ENCODE results near the gene RILPL2.
"Not testable (repeated sequence)": the region's sequence is repeated elsewhere in the genome, so short reads cannot be mapped to it uniquely, and the experiment has no call there.

RILPL2 gene

DNA sequence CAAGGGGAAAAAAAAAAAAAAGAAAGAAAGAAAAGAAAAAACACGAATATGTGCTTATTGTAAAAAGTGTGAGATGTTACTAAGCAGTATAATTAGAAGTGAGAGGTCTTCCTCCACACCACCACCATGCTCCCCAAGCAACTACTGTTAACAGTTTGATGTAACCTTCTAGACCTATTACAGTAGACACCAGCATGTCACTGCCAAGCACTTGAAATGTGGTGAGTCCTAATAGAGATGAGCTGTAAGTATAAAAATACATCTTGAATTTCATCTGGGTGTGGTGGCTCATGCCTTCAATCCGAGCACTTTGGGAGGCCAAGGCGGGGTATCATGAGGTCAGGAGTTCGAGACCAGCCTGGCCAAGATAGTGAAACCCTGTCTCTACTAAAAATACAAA, 13.4 kb upstream of the RILPL2 start:
- no peak for DNase-seq (ENCODE audit: low spot score)

DNA sequence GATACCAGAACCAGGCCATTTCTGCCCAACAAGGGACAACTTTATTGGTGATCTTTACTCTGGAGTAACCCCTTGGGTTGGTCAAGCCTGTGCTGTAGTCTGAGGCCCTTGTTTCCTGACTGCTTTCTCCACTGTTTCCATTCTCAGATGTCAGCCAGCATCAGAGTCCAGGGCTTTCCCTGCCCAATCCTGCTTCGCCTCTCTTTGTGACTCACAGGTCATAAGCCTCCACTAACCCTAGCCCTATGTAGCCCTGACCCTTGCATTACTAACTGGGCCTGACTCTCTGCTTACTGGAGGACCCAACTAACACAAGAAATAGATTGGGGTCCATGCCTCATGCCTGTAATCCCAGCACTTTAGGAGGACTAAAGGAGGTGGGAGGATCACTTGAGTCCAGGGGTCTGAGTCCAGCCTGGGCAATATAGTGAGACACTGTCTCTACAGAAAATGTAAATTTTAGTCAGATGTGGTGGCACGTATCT, 12.8 kb upstream of the RILPL2 start:
- DNase-seq (ENCODE audit: low spot score) = no peak

DNA sequence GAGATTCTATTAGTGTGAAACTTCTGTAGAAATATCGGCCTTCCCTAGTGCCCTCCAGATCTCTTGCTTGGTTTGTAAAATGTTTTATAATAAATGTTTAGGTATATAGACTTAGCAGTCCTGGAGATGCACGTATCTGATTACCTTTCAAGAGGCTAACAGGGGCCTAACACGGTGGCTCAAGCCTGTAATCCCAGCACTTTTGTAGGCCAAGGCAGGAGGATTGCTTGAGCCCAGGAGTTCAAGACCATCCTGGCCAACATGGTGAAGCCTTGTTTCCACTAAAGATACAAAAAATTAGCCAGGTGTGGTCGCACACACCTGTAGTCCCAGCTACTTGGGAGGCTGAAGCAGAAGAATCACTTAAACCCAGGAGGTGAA, 9.8 kb upstream of the RILPL2 start:
- DNase-seq (ENCODE audit: low spot score) = no peak

DNA sequence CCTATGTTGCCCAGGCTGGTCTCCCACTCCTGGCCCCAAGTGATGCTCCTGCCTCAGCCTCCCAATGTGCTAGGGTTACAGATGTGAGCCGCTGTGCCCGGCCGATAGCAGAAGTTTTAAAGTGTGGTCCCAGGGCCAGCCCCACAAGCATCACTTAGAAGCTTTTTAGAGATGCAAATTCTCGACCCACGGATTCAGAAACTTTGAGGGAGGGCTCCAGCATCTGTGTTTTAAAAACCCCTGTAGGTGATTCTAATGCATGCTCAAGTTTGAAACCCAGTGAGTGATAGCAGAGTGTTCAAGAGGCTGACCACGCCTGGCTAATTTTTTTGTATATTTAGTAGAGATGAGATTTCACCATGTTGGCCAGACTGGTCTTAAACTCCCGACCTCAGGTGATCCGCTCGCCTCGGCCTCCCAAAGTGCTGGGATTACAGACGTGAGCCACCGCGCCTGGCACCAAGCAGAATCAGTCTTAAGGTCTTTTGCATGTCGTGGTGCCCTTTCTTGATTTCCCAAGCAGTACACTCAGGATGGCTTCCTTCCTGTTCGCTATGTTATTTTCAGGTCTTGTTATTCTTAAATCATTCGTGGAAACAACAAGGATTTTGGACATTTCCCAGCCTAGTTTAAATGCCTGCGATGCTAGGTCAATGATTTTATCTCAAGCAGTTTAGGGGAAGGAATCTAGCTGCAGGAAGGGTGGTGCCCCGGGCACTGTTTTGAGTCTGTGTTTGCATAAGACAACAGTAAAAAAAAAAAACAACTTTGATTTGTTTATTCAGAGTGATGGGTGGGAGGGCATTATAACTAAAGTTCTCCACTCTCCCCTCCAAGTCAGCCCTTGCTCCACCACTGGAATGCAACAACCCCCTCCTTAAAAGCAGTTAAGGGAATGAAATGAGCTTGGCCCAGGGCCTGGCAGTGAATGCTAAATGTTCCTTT, 9.2 kb upstream of the RILPL2 start:
- DNase-seq (ENCODE audit: low spot score) = no peak

DNA sequence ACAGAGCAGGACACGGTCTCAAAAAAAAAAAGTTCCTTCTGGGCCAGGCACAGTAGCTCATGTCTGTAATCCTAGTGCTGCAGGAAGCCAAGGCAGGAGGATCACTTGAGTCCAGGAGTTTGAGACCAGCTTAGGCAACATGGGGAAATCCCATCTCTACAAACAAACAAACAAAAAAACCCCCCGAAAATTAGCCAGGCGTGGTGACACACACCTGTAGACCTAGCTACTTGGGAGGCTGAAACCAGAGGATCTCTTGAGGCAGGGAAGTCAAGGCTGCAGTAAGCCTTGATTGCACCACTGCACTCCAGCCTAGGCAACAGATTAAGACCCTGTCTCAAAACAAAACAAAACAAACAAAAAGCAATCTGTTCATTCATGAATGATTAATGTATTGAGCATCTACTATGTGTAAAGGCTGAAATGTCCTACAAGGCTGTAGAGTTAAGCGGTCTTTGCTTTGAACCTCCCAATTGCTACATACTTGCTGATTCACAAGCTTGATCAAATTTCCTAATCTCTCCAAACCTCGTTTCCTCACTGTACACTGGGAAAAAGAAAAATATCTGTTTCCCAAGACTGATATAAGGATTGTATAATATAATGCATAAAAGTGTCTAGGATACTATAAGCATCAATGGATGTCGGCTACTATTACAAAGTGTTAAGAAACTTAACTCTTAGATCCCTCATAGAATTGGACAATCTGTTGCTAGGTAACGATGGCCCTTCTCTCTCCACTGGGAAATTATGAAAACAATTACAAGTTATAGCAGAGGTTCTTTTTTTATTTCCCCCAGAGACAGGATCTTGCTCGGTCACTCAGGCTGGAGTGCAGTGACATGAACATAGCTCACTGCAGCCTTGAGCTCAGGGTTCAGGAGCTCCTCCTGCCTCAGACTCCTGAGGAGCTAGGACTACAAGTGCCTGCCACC, 7.9 kb upstream of the RILPL2 start:
- DNase-seq (ENCODE audit: low spot score) = no peak

DNA sequence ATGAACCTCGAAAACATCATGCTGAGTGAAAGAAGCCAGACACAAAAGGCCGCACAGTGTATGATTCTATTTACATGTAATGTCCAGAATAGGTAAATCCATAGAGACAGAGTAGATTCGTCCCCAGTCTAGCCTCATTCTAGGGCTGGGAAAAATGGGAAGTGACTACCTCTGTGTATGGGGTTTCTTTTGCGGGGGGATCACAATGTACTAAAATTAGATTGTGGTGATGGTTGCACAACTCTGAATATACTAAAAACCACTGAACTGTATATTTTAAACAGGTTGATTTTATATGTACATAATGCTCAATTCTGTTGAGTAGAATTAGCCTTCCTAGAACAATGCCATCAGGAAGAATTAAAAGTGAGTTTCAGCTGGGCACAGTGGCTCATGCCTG, 6.3 kb upstream of the RILPL2 start:
- DNase-seq (ENCODE audit: low spot score) = no peak

DNA sequence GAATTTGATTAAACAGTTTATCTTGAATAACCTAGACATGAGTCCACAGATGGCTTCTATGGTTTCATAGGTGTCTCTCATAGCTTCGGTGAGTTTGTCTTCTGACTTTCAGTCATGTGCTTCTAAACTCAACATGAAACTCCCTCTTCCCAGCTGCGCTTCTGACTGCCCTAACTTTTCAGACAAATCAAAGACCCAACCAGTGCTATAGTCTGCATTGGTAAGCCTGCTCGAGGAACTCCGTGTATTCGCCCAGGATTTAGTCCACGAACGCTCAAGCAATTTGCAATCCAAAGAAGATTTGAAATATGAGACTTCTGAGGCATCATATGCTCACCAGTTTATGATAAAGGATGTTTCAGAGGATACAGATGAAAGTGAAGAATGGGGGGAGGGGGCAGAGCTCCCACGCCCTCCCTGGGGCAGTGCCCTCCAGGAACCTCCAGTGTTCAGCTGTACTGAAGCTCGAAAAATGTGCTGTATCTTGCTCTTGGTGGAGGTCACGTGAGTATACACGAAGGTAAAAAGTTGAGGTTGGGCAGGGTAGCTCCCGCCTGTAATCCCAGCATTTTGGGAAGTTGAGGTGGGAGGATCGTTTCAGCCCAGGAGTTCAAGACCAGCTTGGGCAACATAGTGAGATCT, 5.2 kb upstream of the RILPL2 start:
- no peak for DNase-seq (ENCODE audit: low spot score)

DNA sequence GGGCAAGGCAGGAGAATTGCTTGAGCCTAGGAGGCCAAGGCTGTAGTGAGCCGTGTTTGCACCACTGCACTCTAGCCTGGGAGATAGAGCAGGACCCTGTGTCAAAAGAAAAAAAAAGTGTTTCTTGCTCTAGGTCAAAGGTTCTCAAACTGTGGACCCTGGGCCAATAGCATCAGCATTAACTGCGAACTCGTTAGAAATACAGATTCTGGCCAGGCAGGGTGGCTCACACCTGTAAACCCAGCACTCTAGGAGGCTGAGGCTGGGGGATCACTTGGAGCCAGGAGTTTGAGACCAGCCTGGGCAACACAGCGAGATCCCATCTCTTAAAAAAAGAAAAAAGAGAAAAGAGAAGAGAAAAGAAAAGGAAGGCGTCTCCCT, 858 bp downstream of the RILPL2 start:
- DNase-seq (ENCODE audit: low spot score) = no peak

DNA sequence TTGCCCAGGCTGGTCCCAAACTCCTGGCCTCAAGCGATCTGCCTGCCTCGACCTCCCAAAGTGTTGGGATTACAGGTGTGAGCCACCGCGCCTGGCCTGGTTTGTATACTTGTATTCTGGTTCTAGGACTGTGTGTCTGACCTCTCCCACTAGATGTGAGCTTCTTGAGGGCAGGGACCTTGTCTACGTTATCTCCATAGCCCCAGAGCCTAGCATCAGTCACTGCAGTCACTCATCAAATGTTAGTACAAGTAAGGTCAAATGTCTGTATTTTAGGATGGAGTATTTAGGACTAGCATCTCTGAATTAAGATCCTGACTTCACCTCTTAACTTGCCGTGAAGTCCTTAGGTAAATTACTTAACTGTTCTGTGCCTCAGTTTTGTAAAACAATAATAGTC, 2.9 kb downstream of the RILPL2 start:
- DNase-seq (ENCODE audit: low spot score) = no peak

DNA sequence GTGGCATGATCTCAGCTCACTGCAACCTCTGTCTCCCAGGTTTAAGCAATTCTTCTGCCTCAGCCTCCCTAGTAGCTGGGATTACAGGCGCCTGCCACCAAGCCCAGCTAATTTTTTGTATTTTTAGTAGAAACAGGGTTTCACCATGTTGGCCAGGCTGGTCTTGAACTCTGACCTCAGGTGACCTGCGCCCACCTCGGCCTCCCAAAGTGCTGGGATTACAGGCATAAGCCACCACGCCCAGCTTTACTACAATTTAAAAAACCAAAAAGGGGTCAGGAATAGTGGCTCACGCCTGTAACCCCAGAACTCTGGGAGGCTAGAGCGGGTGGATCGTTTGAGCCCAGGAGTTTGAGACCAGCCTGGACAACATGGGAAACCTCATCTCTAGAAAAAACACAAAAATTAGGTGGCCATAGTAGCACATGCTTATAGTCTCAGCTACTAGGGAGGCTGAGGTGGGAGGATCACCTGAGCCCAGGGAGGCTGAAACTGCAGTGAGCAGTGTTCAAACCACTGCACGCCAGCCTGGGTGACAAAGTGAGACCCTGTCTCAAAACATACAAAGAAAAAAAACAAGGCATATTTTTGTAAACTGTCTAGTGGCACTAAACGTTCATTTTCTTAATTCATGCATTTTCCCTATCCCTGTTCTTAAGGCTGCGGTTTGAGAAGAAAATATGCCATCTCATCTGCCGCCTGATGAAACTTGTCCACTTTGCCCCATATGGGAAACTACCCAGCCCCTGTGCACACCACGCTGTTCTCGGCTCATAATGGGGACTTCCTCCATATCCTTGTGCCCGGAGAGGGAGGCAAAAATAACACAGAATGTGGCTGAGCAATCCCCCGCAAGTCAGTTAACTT, 4.3 kb downstream of the RILPL2 start:
- DNase-seq (ENCODE audit: low spot score) = not testable (repeated sequence)

DNA sequence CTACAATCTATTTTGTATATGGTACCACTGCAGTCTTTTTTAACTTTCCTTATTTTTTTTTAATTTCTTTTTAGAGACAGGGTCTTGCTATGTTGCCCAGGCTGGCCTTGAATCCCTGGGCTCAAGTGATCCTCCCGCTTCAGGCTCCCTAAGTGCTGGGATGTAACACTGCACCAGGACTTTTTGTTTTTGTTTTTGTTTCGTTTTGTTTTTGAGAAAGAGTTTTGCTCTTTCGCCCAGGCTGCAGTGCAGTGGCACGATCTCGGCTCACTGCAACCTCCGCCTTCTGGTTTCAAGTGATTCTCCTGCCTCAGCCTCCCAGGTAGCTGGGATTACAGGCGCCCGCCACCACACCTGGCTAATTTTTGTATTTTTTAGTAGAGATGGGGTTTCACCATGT, 7.4 kb downstream of the RILPL2 start:
- not testable (repeated sequence) for DNase-seq (ENCODE audit: low spot score)

DNA sequence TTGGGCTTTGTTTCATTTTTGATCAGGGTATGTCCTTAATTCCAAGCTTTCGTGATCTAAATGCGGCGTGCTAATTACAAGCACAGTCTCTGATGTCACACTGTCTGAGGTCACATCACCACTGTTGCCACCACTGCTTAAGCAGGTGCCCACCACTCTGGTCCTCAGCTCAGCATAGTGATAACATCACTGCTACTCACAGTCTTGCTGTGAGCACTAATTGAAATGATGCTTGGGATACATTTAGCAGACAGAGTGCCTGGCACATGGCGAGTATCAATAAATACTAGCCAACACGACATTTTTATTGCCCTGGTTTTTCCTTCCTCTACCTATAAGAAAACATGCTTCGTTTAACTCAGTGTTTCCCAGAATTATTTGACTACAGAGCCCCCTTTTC, 7.9 kb downstream of the RILPL2 start:
- DNase-seq (ENCODE audit: low spot score) = no peak

DNA sequence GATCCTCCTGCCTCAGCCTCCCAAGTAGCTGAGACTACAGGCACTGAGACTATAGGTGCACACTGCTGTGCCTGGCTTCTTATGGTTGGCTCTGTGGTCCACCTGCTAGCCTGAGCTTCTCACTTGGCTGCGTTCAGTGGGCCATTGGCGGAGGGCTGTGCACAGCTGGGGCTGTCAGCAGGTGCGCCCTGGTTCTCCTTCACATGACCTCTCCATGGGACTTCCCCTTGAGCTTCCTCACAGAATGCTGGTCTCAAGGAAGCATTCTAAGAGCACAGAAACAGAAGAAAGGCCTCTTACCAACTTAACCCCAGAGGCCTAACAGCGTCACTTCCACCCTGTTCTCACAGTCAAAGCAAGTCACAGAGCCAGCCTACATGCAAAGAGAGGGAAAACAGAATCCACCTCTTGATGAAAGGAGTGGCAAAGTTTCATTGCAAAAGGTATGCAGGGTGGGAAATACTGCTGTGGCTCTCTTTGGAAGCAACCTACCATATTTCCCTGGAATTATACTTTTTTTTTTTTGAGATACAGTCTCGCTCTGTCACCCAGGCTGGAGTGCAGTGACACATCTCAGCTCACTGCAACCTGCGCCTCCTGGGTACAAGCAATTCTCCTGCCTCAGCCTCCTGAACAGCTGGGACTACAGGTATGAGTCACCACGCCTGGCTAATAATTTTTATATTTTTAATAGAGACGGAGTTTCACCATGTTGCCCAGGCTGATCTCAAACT, 9.3 kb downstream of the RILPL2 start:
- DNase-seq (ENCODE audit: low spot score) = no peak

DNA sequence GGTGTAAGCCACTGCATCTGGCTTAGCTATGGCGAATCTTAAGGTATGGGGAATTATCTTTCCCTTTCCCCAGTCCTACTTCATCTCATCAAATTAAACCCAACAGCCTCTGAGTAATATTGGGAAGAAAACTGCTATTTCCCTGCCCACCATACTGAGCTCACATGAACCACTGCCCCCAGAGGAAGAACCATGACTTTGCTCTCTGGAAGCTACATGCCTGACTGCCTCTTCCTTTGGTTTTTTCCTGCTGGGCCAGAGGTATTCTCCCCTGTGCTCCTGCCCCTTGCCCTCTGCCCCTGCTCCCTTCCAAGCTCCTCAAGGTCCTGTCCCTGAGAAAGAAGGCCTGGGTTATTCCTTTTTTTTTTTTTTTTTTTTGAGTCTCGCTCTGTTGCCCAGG, 15.2 kb downstream of the RILPL2 start:
- DNase-seq (ENCODE audit: low spot score) = peak; percentile 26

DNA sequence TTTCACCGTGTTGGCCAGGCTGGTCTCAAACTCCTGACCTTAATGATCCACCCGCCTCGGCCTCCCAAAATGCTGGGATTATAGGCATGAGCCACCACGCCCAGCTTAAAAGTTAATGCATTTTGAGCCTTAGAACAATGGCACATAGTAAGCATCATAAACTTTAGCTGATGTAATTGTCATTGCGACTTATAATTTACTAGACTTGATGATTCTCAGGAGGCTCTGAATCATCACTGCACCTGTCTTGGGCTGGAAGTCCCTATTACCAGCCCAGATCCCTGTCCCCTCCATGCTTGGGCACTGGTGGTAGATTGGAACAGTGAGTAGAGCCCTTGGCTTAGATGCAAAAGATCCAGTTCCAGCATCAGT, 26.5 kb downstream of the RILPL2 start:
- DNase-seq (ENCODE audit: low spot score) = no peak

DNA sequence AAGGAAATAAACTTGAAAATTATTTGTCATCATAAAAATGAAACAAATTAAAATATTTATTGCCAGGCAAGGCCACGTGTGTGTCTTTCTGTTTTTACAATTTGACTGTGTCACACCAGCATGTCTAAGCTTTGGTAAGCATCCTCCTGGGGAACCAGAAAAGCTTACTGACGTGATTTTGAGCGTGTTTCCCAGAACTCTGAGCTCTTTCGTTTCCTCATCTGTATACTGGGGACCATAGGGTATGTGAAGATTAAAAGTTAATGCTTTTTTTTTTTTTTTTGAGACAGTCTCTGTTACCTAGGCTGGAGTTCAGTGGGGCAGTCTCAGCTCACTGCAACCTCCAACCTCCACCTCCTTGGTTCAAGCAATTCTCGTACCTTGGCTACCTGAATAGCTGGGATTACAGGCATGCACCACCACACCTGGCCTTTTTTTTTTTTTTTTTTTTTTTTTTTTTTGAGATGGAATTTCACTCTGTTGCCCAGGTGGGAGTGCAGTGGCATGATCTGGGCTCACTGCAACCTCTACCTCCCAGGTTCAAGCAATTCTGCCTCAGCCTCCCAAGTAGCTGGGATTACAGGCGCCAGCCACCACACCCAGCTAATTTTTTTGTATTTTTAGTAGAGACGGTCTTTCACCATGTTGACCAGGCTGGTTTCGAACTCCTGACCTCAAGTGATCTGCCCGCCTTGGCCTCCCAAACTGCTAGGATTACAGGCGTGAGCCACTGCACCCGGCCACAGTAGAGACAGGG, 27.0 kb downstream of the RILPL2 start:
- DNase-seq (ENCODE audit: low spot score) = not testable (repeated sequence)

DNA sequence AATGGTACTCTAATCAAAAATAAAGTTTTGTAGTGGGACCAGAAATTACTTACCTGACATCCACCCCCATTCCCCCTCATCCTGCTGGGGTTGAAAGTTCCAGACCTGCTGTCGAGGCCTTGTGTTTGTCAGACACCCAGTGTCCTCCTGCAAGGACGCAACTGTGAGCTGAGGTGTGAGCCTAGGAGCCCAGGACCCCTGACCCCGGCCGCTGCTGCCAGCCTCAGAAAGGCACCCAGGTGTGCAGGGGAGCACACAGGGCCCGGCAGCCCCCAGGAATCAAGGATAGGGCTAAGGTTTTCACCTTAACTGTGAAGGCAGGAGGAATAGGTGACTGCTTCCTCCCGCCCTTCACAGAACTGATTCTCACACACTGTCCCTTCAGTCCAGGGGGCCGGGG, 27.9 kb downstream of the RILPL2 start:
- not testable (repeated sequence) for DNase-seq (ENCODE audit: low spot score)

DNA sequence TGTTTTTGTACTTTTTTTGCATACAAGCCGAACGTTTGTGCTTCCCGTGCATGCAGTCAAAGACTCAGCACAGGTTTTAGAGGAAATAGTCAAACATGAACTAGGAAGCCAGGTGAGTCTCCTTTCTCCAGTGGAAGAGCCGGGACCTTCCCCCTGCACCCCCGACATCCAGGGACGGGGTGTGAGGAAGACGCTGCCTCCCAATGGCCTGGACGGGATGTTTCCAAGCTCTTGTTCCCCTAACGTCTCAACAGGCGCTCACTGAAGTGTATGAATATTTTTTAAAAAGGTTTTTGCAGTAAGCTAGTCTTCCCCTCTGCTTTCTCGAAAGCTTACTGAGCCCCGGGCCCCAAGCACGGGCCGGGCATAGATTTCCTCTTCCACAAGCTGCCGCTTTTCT, 28.6 kb downstream of the RILPL2 start:
- not testable (repeated sequence) for DNase-seq (ENCODE audit: low spot score)

DNA sequence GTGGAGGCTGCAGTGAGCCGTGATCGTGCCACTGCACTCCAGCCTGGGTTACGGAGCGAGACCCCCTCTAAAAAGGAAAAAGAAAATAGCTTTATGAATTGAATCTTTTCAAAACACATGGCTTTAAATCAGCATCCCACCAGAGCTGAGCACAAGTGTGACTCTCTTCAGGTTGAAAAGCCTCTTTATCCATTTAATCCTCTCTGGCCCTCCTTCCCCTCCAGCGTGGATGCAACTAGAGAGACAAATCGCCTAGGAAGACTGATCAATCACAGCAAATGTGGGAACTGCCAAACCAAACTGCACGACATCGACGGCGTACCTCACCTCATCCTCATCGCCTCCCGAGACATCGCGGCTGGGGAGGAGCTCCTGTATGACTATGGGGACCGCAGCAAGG, 29.2 kb downstream of the RILPL2 start:
- DNase-seq (ENCODE audit: low spot score) = not testable (repeated sequence)

DNA sequence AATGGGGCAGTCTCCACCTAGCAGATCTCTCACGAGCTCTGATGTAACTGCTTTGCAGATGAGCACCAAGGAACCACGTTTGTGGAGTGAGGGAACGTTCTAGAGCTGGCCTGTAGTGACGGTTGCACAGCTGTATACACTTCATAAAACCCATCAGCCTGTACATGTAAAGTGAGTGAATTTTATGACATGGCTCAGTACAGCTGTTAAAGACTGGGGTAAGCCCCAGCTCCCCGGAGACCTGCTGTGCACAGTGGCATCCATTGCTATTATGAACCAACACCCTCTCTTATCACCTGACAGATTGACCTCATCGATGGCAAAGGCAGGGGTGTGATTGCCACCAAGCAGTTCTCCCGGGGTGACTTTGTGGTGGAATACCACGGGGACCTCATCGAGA, 31.9 kb downstream of the RILPL2 start:
- no peak for DNase-seq (ENCODE audit: low spot score)

Measured in iPS-NIHi11 (cell line).